Tibial nerve (tissue), 4 donors: ENCODE measurements around the gene GRIA1.

ENCODE experiments used
- CTCF ChIP-seq, 5 experiments: fragments of 200-600 bp in 3 of 5; fragments of 450-650 bp in 2 of 5; sonication (generic) in 3 of 5; IDR thresholded peaks; one replicate each; pipeline ENCODE4 v1.5.1; 2016 to 2019; ENCODE audit warnings: antibody characterized with exemption in 5 of 5, mild to moderate bottlenecking in 3 of 5, moderate library complexity in 2 of 5
- EP300 ChIP-seq, 2 donors: sonication (generic); formaldehyde crosslinking; IDR thresholded peaks; one replicate each; pipeline ENCODE4 v1.6.1; 2017; ENCODE audit warnings: antibody characterized with exemption in 2 of 2, mild to moderate bottlenecking in 1 of 2
- POLR2A ChIP-seq, 2 donors: fragments of 450-650 bp; IDR thresholded peaks; one replicate each; pipeline ENCODE4 v1.6.1; 2017; ENCODE audit warnings: antibody characterized with exemption in 2 of 2, mild to moderate bottlenecking in 2 of 2, moderate library complexity in 2 of 2

- TF ChIP-seq CTCF (IDR thresholded peaks at IDR 0.05) (no peak), POLR2A (IDR thresholded peaks at IDR 0.05) (no peak), EP300 (IDR thresholded peaks at IDR 0.05) (no peak)
These were observed 224.3 kb downstream of the GRIA1 start for GRCh38 chr5:153714798-153715197.
